Endothelial cell (in vitro differentiated cells): ENCODE data around the gene VEGFA. TPM values are rescaled to one million over a fixed set of nuclear protein-coding genes. Genes with fewer than 3 reads are reported as not detected.

ENCODE experiments used
- DNase-seq: peaks from one replicate; pipeline ENCODE4 v3.0.0; 2021; ENCODE audit warnings: low spot score
- H3K27ac Mint-ChIP-seq: one replicate; pipeline ENCODE4 v1.8.0; 2021; ENCODE audit warnings: mixed read lengths, inconsistent platforms; ENCODE audit not compliant: unreplicated experiment
- H3K27me3 Mint-ChIP-seq: one replicate; pipeline ENCODE4 v1.8.0; 2021; ENCODE audit warnings: mild to moderate bottlenecking, moderate library complexity, mixed read lengths, inconsistent platforms; ENCODE audit not compliant: unreplicated experiment
- H3K36me3 Mint-ChIP-seq: one replicate; pipeline ENCODE4 v1.8.0; 2021; ENCODE audit warnings: mild to moderate bottlenecking, low read depth, mixed read lengths, inconsistent platforms; ENCODE audit not compliant: unreplicated experiment
- H3K4me1 Mint-ChIP-seq: one replicate; pipeline ENCODE4 v1.8.0; 2021; ENCODE audit warnings: mild to moderate bottlenecking, mixed read lengths, inconsistent platforms; ENCODE audit not compliant: unreplicated experiment
- H3K4me3 Mint-ChIP-seq: one replicate; pipeline ENCODE4 v1.8.0; 2021; ENCODE audit warnings: mild to moderate bottlenecking, mixed read lengths, inconsistent platforms; ENCODE audit not compliant: unreplicated experiment
- H3K9me3 Mint-ChIP-seq: one replicate; pipeline ENCODE4 v1.8.0; 2021; ENCODE audit warnings: mixed read lengths, inconsistent platforms; ENCODE audit not compliant: unreplicated experiment
- total RNA-seq: library from RNA; stranded (reverse); fragmentation: NEBNext Ultra II Directional; extraction: Animal tissue kit (Norgen Biotek cat#: 25700); gene quantifications from one replicate; pipeline ENCODE4 v1.2.1, GENCODE V29; 2021; ENCODE audit not compliant: unreplicated experiment
- TF ChIP-seq, protein P1 (sequence below): fragments of 200-600 bp; sonication (generic); IDR thresholded peaks from one replicate; pipeline ENCODE4 v1.5.0; 2021; ENCODE audit warnings: antibody characterized with exemption; ENCODE audit not compliant: unreplicated experiment

Gene VEGFA
- total RNA-seq, 1 donor from 2014 or later = 3.5 TPM

GRCh38 chr6:43809417-43810305 lies 39.6 kb downstream of the VEGFA start:
- peaks cover 9% of the 10 kb centered on the region for H3K27me3 Mint-ChIP-seq
- DNase-seq = no peak
- no peaks in the 10 kb centered on the region for H3K36me3 Mint-ChIP-seq
- H3K4me1 Mint-ChIP-seq = no peaks in the 10 kb centered on the region
- TF ChIP-seq, protein P1, sequence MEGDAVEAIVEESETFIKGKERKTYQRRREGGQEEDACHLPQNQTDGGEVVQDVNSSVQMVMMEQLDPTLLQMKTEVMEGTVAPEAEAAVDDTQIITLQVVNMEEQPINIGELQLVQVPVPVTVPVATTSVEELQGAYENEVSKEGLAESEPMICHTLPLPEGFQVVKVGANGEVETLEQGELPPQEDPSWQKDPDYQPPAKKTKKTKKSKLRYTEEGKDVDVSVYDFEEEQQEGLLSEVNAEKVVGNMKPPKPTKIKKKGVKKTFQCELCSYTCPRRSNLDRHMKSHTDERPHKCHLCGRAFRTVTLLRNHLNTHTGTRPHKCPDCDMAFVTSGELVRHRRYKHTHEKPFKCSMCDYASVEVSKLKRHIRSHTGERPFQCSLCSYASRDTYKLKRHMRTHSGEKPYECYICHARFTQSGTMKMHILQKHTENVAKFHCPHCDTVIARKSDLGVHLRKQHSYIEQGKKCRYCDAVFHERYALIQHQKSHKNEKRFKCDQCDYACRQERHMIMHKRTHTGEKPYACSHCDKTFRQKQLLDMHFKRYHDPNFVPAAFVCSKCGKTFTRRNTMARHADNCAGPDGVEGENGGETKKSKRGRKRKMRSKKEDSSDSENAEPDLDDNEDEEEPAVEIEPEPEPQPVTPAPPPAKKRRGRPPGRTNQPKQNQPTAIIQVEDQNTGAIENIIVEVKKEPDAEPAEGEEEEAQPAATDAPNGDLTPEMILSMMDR = no peak
- no peak overlapping the region for H3K4me3 Mint-ChIP-seq
- no peak overlapping the region for H3K27ac Mint-ChIP-seq
- no peaks in the 10 kb centered on the region for H3K9me3 Mint-ChIP-seq

GRCh38 chr6:43810965-43811732 lies 41.1 kb downstream of the VEGFA start:
- Mint-ChIP-seq H3K27me3 (peaks cover 9% of the 10 kb centered on the region), H3K4me1 (no peaks in the 10 kb centered on the region), H3K9me3 (no peaks in the 10 kb centered on the region), H3K4me3 (no peak overlapping the region), H3K27ac (no peak overlapping the region), H3K36me3 (no peaks in the 10 kb centered on the region)
- TF ChIP-seq, protein P1 = no peak
- DNase-seq = no peak

GRCh38 chr6:43811733-43812099 lies 41.7 kb downstream of the VEGFA start:
- no peak overlapping the region for H3K4me3 Mint-ChIP-seq
- no peaks in the 10 kb centered on the region for H3K36me3 Mint-ChIP-seq
- no peak overlapping the region for H3K27ac Mint-ChIP-seq
- no peaks in the 10 kb centered on the region for H3K9me3 Mint-ChIP-seq
- H3K4me1 Mint-ChIP-seq = no peaks in the 10 kb centered on the region
- no peak for DNase-seq
- H3K27me3 Mint-ChIP-seq = peaks cover 9% of the 10 kb centered on the region
- TF ChIP-seq, protein P1 = no peak

GRCh38 chr6:43812850-43813578 lies 43.0 kb downstream of the VEGFA start:
- Mint-ChIP-seq H3K9me3 (no peaks in the 10 kb centered on the region), H3K27me3 (peaks cover 9% of the 10 kb centered on the region), H3K36me3 (no peaks in the 10 kb centered on the region), H3K4me1 (no peaks in the 10 kb centered on the region), H3K4me3 (no peak overlapping the region), H3K27ac (no peak overlapping the region)
- no peak for DNase-seq
- TF ChIP-seq, protein P1 = no peak
